ENCODE results near the gene ERMARD.

- TF ChIP-seq CTCF (IDR thresholded peaks at IDR 0.05; ENCODE audit: extremely low read depth in 1 of 2, insufficient read depth in 1 of 2, low read depth in 1 of 2, low read length in 2 of 2) = no peak
- TF ChIP-seq POLR2A (IDR thresholded peaks at IDR 0.05; ENCODE audit: low read depth, low read length) = no peak
These were observed 27.4 kb upstream of the ERMARD start for GRCh38 chr6:169723991-169724493.

Measured in endothelial cell of umbilical vein (primary cell).